HCT116 (cell line): ENCODE data around the gene STYXL1.

ENCODE experiments used
- EZH2 ChIP-seq: fragments of 200-600 bp; sonication (generic); IDR thresholded peaks from 2 replicates; pipeline ENCODE4 v1.6.1; 2017; ENCODE audit warnings: antibody characterized with exemption, mixed run types
- POLR2A ChIP-seq: IDR thresholded peaks from 2 replicates; pipeline ENCODE4 v1.7.0; 2011; ENCODE audit warnings: borderline replicate concordance; ENCODE audit not compliant: insufficient read depth, insufficient read length; ENCODE audit errors: extremely low read depth
- YY1 ChIP-seq: IDR thresholded peaks from 2 replicates; pipeline ENCODE4 v1.6.1; 2011; ENCODE audit warnings: low read length, low read depth, moderate library complexity, mild to moderate bottlenecking; ENCODE audit not compliant: insufficient replicate concordance; ENCODE audit errors: extremely low read depth
- ZFX ChIP-seq: fragments of 450-650 bp; IDR thresholded peaks from 2 replicates; pipeline ENCODE4 v1.6.1; 2017
- TF ChIP-seq, protein P1 (sequence below), 3 experiments: fragments of 200-600 bp in 1 of 3; sonication (generic) in 1 of 3; IDR thresholded peaks in 2 of 3; conservative IDR thresholded peaks in 1 of 3; 2 replicates each; pipeline ENCODE4 v1.5.1; 2012 to 2017; ENCODE audit warnings: low read depth in 2 of 3, low read length in 2 of 3, antibody characterized with exemption in 1 of 3, borderline replicate concordance in 1 of 3, control low read depth in 1 of 3, mild to moderate bottlenecking in 1 of 3, mixed read lengths in 1 of 3, mixed run types in 1 of 3, moderate library complexity in 1 of 3; ENCODE audit not compliant: insufficient read depth in 1 of 3
- TF ChIP-seq, protein P2 (sequence below): IDR thresholded peaks from 2 replicates; pipeline ENCODE4 v1.6.1; 2012; ENCODE audit warnings: low read depth
- TF ChIP-seq, protein P3 (sequence below): IDR thresholded peaks from 2 replicates; pipeline ENCODE4 v1.6.1; 2011; ENCODE audit warnings: mild to moderate bottlenecking, low read length, moderate library complexity; ENCODE audit not compliant: insufficient replicate concordance; ENCODE audit errors: extremely low read depth

DNA sequence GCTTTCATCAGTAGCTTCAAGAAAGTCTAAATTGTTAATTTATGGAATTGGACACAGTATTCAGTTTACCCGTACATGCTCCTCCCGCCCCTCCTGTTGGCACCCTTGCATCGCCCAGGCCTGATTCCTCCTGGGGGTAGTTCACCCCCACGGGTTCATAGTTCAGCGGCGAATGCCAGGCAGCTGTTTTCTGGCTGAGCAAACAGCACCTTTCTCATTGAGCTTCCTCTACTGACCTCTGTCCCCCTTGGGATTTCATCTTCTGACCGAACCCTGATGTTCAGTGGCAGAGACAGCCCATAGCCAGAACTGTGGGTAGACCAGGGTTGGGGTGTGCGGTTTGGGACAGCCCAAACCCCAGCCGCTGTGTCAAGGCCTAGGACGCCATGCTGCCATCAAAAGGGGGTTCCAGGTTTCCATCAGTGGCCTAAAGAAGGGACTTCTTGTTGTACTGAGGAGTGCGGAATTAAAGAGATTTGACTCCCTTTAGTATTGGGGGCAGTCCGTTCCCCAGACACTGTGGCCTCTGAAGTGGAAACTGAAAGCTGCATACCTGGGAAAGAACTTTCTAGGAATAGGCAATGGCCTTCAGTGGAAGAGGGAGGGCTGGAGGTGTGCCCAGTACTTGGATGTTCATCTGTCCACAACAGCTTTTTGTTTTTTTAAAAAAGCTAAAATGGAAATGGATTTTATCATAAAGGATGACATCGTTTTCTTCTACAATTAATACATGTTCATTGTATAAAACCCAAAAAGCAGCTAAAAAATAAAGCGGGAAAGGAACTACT is 19.1 kb upstream of the STYXL1 start:
- TF ChIP-seq, protein P1, sequence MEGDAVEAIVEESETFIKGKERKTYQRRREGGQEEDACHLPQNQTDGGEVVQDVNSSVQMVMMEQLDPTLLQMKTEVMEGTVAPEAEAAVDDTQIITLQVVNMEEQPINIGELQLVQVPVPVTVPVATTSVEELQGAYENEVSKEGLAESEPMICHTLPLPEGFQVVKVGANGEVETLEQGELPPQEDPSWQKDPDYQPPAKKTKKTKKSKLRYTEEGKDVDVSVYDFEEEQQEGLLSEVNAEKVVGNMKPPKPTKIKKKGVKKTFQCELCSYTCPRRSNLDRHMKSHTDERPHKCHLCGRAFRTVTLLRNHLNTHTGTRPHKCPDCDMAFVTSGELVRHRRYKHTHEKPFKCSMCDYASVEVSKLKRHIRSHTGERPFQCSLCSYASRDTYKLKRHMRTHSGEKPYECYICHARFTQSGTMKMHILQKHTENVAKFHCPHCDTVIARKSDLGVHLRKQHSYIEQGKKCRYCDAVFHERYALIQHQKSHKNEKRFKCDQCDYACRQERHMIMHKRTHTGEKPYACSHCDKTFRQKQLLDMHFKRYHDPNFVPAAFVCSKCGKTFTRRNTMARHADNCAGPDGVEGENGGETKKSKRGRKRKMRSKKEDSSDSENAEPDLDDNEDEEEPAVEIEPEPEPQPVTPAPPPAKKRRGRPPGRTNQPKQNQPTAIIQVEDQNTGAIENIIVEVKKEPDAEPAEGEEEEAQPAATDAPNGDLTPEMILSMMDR (IDR thresholded peaks at IDR 0.05 in 2 of 3, conservative IDR thresholded peaks at IDR 0.05 in 1 of 3; ENCODE audit: borderline replicate concordance in 1 of 3, insufficient read depth in 1 of 3, low read depth in 2 of 3, low read length in 2 of 3) = no peak
- no peak for TF ChIP-seq POLR2A
- TF ChIP-seq, protein P2, sequence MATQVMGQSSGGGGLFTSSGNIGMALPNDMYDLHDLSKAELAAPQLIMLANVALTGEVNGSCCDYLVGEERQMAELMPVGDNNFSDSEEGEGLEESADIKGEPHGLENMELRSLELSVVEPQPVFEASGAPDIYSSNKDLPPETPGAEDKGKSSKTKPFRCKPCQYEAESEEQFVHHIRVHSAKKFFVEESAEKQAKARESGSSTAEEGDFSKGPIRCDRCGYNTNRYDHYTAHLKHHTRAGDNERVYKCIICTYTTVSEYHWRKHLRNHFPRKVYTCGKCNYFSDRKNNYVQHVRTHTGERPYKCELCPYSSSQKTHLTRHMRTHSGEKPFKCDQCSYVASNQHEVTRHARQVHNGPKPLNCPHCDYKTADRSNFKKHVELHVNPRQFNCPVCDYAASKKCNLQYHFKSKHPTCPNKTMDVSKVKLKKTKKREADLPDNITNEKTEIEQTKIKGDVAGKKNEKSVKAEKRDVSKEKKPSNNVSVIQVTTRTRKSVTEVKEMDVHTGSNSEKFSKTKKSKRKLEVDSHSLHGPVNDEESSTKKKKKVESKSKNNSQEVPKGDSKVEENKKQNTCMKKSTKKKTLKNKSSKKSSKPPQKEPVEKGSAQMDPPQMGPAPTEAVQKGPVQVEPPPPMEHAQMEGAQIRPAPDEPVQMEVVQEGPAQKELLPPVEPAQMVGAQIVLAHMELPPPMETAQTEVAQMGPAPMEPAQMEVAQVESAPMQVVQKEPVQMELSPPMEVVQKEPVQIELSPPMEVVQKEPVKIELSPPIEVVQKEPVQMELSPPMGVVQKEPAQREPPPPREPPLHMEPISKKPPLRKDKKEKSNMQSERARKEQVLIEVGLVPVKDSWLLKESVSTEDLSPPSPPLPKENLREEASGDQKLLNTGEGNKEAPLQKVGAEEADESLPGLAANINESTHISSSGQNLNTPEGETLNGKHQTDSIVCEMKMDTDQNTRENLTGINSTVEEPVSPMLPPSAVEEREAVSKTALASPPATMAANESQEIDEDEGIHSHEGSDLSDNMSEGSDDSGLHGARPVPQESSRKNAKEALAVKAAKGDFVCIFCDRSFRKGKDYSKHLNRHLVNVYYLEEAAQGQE = no peak
- no peak for TF ChIP-seq EZH2
- TF ChIP-seq YY1 = no peak
- TF ChIP-seq, protein P3, sequence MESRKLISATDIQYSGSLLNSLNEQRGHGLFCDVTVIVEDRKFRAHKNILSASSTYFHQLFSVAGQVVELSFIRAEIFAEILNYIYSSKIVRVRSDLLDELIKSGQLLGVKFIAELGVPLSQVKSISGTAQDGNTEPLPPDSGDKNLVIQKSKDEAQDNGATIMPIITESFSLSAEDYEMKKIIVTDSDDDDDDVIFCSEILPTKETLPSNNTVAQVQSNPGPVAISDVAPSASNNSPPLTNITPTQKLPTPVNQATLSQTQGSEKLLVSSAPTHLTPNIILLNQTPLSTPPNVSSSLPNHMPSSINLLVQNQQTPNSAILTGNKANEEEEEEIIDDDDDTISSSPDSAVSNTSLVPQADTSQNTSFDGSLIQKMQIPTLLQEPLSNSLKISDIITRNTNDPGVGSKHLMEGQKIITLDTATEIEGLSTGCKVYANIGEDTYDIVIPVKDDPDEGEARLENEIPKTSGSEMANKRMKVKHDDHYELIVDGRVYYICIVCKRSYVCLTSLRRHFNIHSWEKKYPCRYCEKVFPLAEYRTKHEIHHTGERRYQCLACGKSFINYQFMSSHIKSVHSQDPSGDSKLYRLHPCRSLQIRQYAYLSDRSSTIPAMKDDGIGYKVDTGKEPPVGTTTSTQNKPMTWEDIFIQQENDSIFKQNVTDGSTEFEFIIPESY = no peak
- no peak for TF ChIP-seq ZFX
